C1 segment of cervical spinal cord (tissue), 14 donors: ENCODE measurements around the gene ELMO2.

Experiments used
- DNase-seq, 14 donors: peaks; one replicate each; lab custom pipeline; 2025; lab: John Stamatoyannopoulos, UW

ELMO2 gene

GRCh38 chr20:46406200-46406985, at the start of gene ELMO2:
Gene ELMO2 (minus strand): TSS chr20:46406615. CDS start chr20:46394482, 12,133 bp downstream.
- peak; percentile 48 to 98 (median 94) for DNase-seq

GRCh38 chr20:46455729-46456128, 49.3 kb upstream of the ELMO2 start:
- no peak for DNase-seq

GRCh38 chr20:46446851-46447250, 40.4 kb upstream of the ELMO2 start:
- no peak for DNase-seq

- DNase-seq = no peak
Observed at GRCh38 chr20:46439837-46440236, 33.4 kb upstream of the ELMO2 start.

- DNase-seq = peak in 11 of 14 donors; percentile 12 to 74 (median 38)
Observed at GRCh38 chr20:46438156-46438750, 31.8 kb upstream of the ELMO2 start.

GRCh38 chr20:46435146-46435545, 28.7 kb upstream of the ELMO2 start:
- peak in 1 of 14 donors; percentile 68 for DNase-seq

- peak in 1 of 14 donors; percentile 70 for DNase-seq
Observed at GRCh38 chr20:46434597-46434996, 28.2 kb upstream of the ELMO2 start.

GRCh38 chr20:46433051-46433450, 26.6 kb upstream of the ELMO2 start:
- peak in 3 of 14 donors; percentile 18 to 97 (median 48) for DNase-seq

- DNase-seq = peak in 12 of 14 donors; percentile 5 to 77 (median 31)
Observed at GRCh38 chr20:46430921-46431712, 24.7 kb upstream of the ELMO2 start.

GRCh38 chr20:46427384-46427783, 21.0 kb upstream of the ELMO2 start:
- no peak for DNase-seq

GRCh38 chr20:46423882-46424482, 17.6 kb upstream of the ELMO2 start:
- DNase-seq = no peak

GRCh38 chr20:46423342-46423741, 16.9 kb upstream of the ELMO2 start:
- DNase-seq = no peak

- DNase-seq = no peak
Observed at GRCh38 chr20:46420878-46421277, 14.5 kb upstream of the ELMO2 start.

- no peak for DNase-seq
Observed at GRCh38 chr20:46419882-46420281, 13.5 kb upstream of the ELMO2 start.

GRCh38 chr20:46416839-46417238, 10.4 kb upstream of the ELMO2 start:
- DNase-seq = no peak

- no peak for DNase-seq
Observed at GRCh38 chr20:46416421-46416820, 10.0 kb upstream of the ELMO2 start.

- DNase-seq = no peak
Observed at GRCh38 chr20:46415773-46416172, 9.4 kb upstream of the ELMO2 start.

- DNase-seq = no peak
Observed at GRCh38 chr20:46414608-46415007, 8.2 kb upstream of the ELMO2 start.

- DNase-seq = no peak
Observed at GRCh38 chr20:46411637-46412036, 5.2 kb upstream of the ELMO2 start.

GRCh38 chr20:46408281-46408731, 1.9 kb upstream of the ELMO2 start:
- no peak for DNase-seq

GRCh38 chr20:46407671-46407996, 1.2 kb upstream of the ELMO2 start:
- no peak for DNase-seq
